Breast epithelium (tissue), 3 donors: ENCODE measurements around the gene PRDM4.

Source experiments
- POLR2AphosphoS5 ChIP-seq, 3 donors: sonication (generic); formaldehyde crosslinking; IDR thresholded peaks; one replicate each; pipeline ENCODE4 v1.6.1; 2017; ENCODE audit warnings: antibody characterized with exemption in 3 of 3
- TF ChIP-seq, protein P1 (sequence below), 3 donors: fragments of 450-650 bp; IDR thresholded peaks; one replicate each; pipeline ENCODE4 v1.5.1; 2016 to 2017; ENCODE audit warnings: antibody characterized with exemption in 3 of 3, mild to moderate bottlenecking in 3 of 3, moderate library complexity in 3 of 3

DNA sequence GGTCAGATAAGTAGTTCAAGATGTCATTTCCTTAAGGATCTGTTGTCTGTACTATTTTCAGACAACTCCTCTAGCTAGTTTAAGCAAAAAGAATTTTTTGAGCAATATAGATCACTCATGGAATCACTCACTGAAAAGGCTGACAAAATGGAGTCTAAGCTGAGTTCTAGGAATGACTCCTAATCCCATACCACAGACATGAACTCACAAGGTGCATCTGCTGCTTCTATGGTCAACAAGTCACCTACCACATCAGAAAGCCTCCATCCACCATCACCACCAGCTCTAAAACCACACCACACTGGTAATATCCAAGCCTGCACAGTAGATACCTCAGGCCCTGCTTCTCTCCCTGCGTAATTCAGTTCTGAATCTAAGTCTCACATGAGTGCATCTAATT, 42.3 kb downstream of the PRDM4 start:
- TF ChIP-seq POLR2AphosphoS5 (IDR thresholded peaks at IDR 0.05) = no peak
- TF ChIP-seq, protein P1, sequence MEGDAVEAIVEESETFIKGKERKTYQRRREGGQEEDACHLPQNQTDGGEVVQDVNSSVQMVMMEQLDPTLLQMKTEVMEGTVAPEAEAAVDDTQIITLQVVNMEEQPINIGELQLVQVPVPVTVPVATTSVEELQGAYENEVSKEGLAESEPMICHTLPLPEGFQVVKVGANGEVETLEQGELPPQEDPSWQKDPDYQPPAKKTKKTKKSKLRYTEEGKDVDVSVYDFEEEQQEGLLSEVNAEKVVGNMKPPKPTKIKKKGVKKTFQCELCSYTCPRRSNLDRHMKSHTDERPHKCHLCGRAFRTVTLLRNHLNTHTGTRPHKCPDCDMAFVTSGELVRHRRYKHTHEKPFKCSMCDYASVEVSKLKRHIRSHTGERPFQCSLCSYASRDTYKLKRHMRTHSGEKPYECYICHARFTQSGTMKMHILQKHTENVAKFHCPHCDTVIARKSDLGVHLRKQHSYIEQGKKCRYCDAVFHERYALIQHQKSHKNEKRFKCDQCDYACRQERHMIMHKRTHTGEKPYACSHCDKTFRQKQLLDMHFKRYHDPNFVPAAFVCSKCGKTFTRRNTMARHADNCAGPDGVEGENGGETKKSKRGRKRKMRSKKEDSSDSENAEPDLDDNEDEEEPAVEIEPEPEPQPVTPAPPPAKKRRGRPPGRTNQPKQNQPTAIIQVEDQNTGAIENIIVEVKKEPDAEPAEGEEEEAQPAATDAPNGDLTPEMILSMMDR (IDR thresholded peaks at IDR 0.05) = no peak
